ENCODE results near the gene SV2B.

The SV2B gene

GRCh38 chr15:91282486-91282885, 182.4 kb downstream of the SV2B start:
- no peak for DNase-seq

GRCh38 chr15:91283155-91283554, 183.1 kb downstream of the SV2B start:
- DNase-seq: no peak

GRCh38 chr15:91284758-91285466, 184.9 kb downstream of the SV2B start:
- DNase-seq: no peak

DNA sequence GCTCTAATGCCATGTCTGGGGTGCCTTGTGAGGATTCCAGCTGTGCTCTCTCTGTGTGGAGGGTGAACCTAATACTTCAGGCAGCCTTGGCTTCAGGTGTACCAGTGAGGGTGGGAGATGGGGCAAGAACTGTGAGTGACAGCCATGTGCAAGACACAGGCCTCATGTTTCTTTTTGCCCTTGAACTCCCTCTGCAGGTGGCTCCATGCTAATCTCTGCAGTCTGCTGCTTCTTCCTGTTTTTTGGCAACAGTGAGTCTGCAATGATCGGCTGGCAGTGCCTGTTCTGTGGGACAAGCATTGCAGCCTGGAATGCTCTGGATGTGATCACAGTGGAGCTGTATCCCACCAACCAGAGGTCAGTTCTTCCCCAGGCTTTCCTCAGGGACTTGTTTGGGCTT, 189.3 kb downstream of the SV2B start:
- DNase-seq: no peak

DNA sequence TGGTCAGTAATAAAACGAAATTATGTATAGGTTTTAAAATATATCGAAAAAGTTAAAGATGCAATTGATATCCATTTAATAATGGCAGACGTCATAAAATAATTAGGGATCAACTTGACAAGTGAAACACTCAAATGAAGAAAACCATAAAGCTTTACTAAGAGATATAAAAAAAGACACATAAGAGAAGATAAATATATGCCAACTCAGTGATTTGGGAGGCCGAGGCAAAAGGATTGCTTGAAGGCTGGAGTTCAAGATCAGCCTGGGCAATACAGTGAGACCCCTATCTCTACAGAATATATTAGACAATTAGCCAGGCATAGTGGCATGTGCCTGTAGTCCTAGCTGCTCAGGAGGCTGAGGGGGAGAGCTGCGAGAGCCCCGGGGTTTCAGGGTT, 190.5 kb downstream of the SV2B start:
- DNase-seq: no peak

GRCh38 chr15:91291673-91292072, 191.6 kb downstream of the SV2B start:
- DNase-seq: no peak

GRCh38 chr15:91294344-91294743, 194.3 kb downstream of the SV2B start:
- DNase-seq: no peak

DNA sequence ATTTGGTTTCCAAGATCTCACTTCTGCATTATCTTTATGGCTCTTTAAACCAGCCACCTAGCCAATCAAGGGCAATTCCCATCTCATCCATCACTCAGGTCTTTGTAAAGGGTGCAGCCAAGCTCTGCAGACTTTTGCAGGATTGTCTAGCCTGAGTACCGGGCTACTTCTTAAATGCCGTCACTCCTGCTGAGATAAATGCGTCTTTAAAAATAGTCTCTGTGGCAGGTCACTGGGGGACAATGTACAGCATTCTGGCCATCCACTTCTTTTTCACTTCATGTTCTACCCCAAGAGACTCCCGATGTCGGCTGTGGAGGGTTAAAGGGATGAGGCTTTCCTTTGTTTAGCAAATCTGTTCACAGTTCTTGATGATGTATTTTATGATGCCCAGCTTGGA, 194.7 kb downstream of the SV2B start:
- DNase-seq: no peak

GRCh38 chr15:91298101-91298500, 198.0 kb downstream of the SV2B start:
- DNase-seq: no peak

DNA sequence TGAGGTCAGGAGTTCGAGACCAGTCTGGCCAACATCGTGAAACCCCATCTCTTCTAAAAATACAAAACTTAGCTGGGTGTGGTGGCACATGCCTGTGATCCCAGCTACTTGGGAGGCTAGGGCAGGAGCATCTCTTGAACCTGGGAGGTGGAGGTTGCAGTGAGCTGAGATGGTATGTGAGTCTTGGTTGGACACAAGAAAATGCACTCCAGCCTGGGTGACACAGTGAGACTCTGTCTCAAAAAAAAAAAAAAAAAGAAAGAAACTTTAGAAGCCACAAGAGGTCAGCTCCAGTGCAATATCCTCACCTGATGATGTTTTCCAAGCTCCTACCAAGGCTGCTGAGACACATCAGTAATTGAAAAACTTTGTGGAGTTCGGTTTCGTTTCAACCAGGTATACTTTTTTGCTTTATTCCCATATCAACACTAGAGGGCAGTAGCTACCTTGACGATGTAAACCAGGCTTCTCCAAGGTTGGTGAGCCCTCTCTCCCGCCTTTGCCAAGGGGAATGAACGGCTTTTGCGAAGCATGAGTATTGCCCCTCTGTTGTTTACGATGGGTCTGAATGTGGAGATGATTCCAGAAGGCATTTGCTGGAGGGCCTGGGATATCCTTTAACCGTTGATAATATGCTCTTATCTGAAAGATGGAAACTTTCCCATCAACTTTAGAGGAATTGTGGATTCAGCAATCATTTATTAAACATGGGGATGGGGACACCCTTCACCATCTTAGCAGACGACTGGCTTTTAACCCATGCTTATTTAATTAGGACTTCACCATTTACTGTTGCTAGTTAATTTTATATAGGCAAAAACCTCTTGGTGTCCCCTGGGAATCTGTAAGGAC, 202.8 kb downstream of the SV2B start:
- no peak for DNase-seq

DNA sequence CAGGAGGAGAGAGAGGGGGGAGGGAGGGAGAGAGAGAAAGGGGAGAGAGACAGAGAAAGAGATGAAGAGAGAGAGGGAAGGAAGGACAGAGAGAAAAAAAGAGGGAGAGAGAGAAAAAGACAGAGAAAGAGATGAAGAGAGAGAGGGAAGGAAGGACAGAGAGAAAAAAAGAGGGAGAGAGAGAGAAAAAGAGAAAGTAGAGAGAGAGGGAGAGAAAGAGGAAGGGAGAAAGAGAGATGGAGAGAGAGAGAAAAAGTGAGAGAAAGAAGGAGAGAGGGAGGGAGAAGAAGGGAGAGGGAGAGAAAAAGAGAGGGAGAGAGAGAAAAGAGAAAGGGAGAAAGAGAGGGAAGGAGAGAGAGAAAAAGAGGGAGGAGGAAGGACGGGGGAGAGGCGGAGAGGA, 204.2 kb downstream of the SV2B start:
- DNase-seq: no peak

DNA sequence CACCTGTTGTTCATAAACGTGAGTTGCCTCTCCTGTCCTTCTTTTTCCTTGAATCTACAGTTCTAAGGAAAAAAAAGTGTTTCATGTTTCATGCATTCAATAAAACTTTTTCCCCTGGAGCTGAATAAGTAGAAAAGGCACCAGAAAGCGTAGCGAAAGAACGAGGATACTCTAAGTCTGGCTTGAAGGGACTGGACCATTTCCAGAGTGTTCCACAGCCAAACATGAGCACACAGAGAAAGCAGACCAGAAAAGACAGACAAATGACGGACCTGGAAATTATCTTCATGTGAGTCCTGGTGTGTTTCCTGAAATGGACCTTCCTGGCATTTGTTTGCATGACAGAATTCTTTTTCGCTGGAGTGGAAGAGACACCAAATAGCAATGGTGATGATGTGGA, 204.7 kb downstream of the SV2B start:
- DNase-seq: no peak

DNA sequence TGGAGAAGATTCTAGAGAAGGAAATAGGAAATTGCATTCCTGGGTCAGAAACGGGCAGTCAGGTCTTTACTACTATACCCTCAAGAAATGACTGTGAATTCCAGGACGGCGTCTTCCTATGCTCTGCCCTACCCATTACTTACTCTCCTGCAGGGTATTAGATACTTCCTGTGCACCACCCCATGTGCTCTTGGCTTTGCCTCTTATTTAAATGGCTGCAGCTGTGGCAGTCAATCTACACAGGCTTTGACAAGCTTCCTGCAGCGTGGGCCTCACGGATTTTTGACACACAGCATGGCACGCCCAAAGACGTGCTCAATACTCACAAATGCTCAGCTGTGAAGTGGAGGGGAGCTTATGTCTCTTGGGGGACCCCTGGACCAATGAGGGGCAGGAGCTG, 206.1 kb downstream of the SV2B start:
- no peak for DNase-seq

DNA sequence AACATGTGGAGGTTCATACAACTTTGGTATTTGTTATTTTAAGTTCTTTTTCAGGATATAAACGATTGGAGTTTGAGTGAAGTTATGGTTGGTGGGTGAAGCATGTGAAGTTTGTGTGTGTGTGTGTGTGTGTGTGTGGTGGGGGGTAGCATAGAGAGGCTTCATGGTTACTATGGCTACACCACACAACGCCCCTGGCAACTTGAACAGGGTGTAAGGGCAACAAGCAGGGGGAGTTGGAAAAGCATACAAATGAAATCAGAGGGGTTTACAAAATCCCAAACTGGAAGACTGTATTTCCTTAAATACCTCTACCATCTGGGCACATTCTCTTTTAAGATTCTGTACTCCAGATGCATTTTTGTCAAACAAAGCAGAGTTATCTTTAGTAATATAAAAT, 207.5 kb downstream of the SV2B start:
- no peak for DNase-seq

DNA sequence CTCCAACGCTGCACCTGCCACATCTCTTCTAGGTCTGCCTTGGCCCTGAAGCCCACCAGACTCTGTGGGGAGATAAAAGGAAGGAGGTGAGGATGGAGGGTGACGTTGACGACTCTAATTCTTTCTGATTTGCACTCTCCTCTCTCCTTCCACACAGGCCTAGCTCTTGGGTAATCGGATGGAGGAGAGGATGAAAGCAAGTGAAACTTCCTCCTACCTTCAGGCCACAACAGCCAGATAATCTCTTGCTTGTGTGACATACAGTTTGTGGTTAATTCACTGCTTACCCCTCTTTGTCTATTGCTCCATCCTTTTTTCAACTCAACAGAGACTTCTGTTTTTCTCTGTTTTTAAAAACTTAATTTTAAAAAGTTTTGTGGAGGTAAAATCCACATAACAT, 208.1 kb downstream of the SV2B start:
- no peak for DNase-seq

- no peak for DNase-seq
Observed at GRCh38 chr15:91308855-91309254, 208.8 kb downstream of the SV2B start.

- DNase-seq: no peak
Observed at GRCh38 chr15:91311986-91312385, 211.9 kb downstream of the SV2B start.

GRCh38 chr15:91316126-91316525, 216.1 kb downstream of the SV2B start:
- no peak for DNase-seq

- no peak for DNase-seq
Observed at GRCh38 chr15:91318516-91318915, 218.5 kb downstream of the SV2B start.

DNA sequence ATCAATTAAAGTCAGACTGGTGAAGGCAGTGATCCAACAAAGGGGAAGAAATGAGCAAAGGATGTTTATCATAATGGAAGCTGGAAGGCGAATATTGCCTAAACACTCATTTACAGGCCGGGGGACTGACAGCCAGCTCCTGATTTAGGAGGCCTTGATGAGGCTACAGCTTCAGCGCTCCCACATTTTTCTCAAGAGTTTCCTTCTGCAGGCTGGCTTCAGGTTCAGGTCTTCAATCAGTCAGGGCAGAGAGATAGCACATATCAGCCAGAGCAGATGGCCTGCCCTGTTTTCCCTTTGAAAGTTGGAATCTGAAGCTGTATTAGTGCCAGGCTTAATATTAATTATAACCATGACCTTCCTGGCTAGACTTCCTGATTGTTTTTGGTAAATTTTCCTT, 218.9 kb downstream of the SV2B start:
- DNase-seq: no peak

GRCh38 chr15:91319371-91320059, 219.5 kb downstream of the SV2B start:
- DNase-seq: no peak

GRCh38 chr15:91320101-91320500, 220.0 kb downstream of the SV2B start:
- no peak for DNase-seq

GRCh38 chr15:91329914-91330313, 229.9 kb downstream of the SV2B start:
- DNase-seq: no peak

DNA sequence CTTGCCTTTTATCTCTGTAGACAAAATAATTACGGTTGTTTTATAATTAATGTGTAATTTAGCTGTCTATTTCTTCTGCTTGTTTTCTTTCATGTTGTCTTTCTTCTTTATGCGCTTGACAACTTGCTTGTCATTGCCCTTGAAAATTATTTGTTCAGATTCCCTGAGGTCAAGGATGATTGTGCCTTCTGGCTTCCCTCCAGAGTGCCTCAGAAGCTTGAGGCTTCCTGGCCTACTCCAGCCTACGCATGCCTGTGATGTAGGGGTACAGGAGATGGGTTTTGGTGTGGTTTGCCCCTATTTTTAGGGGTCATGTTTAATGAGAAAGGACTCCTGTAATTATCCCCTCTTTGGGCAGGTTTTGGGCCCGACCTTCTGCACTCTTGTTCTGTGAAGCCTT, 231.5 kb downstream of the SV2B start:
- no peak for DNase-seq

All from stimulated activated CD4-positive, alpha-beta T cell treated with anti-CD3 and anti-CD28 coated beads, Interleukin-2, amount 100 ng/mL, for 48 hours (primary cell).